GM19023 (cell line): ENCODE measurements around the gene ZCWPW1.
A peak's percentile ranks its signal among the peaks of the same experiment; 100 is the strongest.

Experiments
- ATAC-seq: cut with Tn5 transposase; IDR thresholded peaks from one replicate; pipeline ENCODE4 v1.9.1; 2021; ENCODE audit warnings: mild to moderate bottlenecking, moderate library complexity; ENCODE audit not compliant: unreplicated experiment

ZCWPW1 gene, protein sequence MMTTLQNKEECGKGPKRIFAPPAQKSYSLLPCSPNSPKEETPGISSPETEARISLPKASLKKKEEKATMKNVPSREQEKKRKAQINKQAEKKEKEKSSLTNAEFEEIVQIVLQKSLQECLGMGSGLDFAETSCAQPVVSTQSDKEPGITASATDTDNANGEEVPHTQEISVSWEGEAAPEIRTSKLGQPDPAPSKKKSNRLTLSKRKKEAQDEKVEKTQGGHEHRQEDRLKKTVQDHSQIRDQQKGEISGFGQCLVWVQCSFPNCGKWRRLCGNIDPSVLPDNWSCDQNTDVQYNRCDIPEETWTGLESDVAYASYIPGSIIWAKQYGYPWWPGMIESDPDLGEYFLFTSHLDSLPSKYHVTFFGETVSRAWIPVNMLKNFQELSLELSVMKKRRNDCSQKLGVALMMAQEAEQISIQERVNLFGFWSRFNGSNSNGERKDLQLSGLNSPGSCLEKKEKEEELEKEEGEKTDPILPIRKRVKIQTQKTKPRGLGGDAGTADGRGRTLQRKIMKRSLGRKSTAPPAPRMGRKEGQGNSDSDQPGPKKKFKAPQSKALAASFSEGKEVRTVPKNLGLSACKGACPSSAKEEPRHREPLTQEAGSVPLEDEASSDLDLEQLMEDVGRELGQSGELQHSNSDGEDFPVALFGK

DNA sequence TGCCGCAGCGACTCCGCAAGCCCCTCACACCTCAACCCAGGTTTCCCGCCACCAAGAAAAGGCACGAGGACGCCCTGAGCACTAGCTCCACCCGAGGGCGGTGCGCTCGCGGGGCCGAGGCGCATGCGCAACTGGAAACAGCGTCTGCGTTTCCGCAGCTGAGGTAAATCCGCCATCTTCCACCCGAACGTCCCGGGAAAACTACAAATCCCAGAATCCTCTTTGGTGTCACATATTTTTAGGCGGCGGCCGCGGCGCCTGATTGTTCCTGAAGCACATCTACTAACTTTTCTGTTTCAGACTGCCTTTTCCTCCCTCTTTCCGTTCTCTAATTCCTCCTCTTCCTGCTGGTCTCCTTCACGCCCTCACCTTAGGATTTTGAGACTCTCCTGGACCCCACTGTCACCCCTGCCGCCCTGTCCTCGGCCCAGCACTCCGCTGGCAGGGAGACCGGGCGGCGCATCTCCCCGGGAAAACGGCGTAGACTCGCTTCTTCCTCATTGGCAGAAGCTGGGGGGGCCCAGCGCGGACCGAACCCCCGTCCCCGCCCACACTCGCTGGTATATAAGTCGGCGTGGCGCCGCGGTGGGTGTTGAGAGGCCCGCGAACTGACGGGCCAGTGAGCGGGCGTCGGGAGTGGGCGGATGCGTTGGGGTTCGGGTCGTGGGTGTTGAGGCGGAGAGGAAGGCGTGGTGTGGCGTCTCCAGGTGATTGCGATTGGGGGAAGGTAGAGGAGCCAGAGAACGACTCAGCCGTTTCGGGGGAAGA, at the start of gene ZCWPW1:
ZCWPW1 (minus strand) TSS at position 505 of the 768 bp plus-strand sequence. CDS start 8,054 bp downstream, outside the sequence.
- peak; percentile 39 for ATAC-seq

DNA sequence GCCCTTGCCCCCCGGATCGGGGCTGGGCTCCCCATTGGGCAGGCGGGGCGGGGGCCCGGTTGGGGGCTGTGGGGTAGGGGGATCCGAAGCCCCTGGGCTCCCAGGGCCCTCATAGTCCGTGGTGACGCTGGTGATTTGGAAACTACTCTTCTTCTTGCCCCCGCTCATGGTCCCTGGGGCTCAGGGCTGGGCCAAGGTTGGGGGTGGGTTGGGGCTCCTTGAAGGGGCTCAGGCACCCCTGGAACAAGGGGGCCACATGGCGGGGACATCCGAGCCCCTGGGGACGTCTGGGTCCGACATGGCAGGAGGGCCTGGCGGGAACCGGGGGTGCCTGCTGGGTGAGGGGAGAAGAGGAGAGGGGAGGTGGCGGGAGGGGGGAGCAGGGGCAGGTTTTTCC, 49.4 kb upstream of the ZCWPW1 start:
- ATAC-seq: no peak

DNA sequence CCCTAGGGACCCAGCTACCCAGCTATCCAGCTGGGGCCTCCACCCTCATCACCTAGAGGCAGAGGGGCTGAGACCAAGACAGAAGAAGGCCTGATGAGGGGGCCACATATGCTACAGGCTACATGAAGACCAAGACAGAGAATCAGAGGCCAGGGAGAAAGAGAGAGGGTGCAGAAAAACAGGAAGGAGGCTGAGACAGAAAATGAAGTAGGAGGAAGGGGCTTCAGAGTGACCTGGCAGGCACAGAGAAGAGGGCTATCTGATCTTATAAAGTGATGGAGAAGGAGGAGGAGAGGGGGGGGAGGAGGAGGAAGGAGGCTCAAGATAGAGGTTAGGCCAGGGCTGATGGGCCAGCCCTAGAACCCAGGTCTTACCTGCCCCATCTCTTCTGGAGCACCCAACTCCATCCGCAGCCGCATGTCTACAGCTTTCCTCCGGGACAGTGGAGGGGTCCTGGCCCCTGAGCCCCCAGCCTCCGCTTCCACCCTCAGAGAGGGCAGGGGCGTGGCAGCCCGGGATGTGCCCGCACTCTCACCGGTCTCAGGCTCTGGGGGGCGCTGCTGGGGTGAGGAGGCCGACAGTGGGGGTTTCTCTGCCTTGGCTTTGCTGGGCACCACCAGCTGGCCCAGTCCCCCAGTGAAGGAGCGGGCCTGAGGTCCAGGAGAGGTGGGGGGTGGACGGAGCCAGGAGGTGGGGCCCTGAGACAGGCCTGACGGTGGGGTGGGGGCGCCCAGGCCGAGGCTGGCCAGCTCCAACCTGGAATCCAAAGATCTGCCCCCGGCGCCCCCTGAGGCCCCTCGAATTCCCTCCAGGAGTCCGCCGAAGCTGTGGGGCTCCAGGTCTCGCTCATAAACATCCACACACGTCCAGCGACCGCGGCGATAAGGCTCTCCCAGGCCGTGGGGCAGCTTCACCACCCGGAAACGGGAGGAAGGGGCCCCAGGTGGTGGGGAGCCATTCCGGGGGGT, 48.7 kb upstream of the ZCWPW1 start:
- ATAC-seq: no peak

DNA sequence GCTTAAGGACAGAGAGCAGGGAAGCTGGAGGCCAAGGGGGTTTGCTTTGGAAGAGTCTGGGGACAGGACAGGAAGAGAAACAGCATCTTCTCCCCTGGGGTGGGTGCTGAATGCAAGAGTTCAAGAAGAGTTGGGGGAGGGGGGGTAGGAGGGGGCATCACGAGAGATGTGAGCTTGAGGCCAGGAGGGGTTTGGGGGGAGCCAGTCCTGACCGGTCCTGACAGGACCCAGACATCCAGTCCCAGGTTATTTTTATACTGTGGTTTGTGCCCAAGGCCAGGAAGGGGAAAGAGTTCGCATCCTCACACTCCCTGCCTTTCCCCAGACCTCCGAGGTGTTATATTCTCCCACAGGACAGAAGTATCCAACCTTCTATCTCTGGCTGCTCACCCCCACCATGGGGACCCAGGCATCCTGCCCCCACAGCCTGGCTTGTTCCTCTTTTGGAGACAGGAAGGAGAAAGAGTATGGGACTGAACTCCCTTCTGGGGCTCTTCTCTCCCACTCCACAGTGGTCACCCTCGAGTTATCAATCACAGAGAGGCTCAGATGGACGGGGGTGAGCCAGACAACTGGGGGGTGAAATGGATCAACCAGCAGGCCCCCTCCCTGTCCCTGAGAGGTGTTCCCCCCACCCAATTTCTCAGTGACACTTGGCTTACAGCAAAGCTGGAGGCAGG, 47.7 kb upstream of the ZCWPW1 start:
- no peak for ATAC-seq

DNA sequence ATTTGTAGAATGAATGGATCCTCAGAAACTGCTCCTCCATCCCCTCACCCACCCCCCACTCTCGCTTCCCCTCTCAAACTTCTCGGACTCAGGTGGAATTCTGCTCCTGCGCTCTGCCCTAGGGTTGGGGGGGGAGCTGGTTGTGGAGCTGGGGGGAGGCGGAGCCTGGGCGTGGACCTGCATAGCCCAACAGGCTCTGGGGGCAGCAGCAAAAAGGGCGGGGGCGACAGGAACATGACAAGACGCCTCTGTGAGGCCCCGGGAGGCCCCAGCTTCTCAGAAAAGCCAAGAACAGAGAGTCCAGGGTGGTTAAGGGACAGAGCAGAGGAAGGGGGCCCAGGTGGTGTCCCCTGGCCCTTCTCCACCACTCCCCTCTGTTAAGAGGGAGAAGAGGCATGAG, 47.0 kb upstream of the ZCWPW1 start:
- no peak for ATAC-seq

DNA sequence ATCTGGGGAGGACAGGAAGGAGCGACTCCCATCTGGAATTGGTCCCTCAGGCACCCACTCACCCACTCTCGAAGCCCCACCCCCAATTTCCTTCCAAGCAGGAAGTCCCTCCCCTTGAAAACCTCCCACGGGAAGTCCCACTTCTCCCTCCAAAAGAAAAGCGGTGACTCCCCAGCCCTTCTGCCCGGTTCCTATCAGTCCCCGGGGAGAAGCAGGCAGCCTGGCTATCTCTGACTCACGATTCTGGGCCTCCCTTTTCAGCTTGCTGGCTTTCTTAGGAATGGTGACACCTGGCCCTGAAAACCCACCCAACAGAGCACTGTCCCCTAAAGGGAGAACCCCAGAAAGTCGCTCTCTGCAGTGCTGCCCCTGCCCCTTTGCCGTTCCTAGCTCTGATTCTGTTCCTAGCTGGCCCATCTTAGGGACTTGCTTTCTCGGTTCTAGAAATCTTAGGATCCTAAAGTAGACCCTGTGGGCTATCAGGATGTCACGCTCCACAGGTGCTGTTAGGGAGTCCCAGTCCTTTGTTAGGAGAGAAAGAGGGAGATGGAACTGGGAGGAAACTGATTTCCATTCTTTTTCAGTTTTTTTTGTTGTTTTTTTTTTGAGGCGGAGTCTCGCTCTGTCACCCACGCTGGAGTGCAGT, 44.5 kb upstream of the ZCWPW1 start:
- ATAC-seq: no peak

DNA sequence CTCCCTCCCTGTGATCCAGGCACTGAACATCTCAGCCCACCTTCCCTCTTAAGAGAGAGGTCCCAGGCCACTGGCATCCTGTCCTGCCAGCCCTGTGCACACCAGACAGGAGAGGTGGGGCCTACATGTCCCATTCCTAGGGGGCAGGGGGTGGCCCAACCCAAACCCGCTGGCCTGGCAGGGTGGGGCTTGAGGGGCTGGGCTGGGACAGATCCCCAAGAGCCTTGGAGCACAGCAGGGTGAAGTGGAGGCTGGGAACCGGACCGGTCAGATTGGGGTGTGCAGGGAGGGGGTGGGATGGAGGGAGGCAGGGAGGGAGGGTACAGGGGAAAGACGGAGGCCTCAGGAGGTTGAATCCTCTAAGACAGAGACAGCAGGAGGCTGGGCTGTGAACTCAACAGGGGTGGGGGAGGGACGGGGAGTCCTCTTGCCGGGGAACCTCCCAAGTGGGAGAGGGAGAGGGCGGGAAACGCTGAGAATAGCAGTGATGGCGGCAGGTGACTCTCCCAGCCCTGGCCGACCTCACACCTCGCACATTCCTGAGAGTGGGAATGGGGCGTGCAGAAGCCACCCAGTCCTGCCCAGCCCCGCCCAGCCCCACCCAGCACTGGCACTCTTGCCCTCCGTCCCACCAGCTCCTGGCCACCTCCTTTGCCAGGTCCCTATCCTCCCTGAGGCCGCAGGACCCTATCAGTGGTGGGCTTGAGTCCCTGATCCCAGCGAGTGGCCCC, 43.8 kb upstream of the ZCWPW1 start:
- no peak for ATAC-seq

DNA sequence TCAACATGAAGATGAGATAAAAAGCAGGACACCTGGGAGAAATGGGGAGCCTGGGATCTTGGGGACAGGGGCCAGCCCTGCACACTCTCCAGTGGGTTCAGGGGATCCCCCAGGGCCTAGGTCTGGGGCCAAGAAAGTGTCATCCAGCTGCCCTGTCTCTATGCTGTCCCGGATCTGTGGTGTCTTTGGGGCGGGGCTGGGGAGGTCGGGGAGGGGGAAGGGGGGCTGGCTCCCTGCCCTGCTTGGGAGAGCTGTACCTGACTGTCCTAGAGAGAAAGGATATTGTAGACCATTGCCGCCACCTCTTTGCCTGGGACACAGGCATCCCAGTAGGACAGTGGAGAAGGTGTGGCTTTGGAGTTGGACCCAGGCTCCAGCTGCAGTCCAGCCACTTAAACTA, 42.5 kb upstream of the ZCWPW1 start:
- no peak for ATAC-seq

DNA sequence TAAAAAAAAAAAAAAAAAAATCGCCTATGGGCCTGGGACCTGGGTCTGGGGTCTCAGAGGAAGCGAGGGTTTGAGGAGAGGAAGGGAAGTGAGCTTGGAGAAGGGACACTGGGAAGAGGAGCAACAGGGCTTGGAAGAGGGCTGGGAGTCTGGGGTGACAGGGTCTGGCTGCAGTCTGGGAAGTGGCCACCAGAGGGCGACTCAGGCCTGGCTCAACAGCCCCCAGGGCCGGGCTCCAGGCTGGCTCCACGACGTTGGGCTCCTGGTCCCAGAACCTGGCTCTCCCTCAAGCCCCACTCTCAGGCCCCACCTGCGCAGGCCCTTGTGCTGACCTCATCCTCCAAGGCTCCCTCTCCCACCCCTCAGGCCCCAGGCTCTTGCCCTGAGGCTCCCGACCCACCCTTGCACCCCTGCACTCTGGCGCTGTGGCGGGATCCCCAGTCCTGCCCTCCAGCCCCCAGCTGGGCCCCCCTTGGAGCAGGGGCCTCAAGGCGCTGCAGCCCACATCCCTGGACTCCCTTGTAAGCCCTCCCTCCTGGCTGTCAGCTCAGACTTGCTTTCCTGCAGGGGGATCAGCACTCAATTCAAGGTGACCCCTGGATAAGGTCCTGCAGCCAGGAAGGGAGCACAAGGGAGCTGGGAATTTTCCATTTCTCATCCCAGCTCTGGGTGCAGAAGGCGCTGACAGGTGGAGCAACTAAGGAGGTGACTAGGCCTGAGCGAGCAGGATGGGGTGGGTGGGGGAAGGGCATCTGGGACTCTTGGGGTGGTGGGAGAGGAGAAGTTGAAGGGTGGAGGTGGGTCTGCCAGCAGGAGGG, 40.9 kb upstream of the ZCWPW1 start:
- no peak for ATAC-seq

DNA sequence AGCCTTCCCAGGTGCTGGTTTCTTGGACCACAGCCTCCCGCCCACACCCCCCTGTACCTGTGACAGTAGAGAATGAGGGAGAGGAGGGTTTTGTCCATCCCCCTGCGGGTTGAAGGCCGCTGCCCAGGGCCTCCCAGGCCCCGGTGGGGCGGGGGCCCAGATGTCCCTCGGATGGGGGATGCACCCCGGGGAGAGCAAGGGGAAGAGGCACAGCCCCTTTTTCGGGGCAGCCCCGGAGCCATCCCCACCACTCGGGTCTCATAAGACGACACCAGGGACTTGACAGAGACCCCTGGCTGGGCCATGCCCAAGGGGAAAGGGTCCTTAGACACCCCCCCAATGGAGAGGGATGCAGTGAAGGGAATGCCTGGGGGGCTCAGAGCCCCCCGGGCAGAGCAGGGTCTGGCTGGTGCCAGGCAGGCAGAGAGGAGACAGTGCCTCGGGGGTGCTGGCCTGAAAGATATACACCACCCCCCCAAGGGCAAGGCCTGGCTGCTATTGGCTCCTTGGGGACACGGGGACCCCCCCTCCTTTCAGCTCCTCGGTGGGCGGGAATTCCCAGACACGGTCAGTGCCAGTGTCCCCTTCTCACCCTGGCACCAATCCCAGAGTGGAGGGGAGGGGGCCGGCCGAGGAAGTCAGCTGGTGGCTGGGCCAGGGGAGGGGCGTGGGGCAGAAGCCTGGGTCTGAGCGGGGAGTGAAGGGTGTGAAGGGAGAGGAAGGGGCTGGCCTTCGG, 39.3 kb upstream of the ZCWPW1 start:
- ATAC-seq: no peak

DNA sequence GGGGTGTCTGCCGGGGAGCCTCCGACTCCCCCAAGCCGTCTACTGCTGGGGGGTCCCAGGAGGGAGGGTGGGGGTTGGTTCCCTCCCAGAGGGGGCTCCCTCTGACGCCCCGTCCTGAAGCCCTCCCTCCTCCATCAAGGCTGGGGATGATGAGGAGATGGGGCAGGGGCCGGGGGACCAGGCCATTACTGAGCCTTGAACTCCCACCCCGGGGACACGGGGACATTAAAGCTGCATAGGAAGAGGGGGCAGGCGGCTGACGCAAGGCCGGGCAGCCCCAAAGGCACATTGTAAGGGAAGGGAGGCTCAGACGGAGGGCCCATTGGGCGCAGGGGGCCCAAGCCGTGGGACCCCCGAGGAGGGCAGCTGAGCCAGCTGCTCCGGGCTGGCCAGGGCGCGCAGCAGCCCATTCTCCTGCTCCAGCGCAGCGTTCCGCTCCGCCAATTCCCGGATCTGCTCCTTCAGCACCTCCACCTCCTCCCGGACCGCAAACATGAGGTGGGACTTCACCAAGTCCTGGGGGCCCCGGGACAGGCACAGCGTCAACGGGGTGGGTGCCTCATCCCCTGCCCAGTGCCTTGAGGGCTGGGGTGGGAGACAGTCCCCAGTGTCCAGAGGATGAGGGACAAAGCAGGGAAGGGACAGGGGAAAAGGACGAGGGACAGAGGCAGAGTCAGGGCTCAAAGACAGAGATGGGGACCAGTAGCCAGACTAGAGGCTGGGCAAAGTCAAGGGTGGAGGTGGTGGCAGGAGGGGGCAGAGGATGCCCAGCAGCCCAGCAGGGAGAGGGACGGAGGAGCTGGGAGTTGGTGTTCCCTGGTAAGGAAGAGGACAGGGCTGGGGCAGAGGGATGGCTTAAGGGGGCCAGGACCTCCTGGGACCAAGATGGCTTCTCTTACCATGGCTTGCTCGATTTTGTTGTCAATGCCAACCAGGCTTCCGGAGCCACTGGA, 38.4 kb upstream of the ZCWPW1 start:
- no peak for ATAC-seq

DNA sequence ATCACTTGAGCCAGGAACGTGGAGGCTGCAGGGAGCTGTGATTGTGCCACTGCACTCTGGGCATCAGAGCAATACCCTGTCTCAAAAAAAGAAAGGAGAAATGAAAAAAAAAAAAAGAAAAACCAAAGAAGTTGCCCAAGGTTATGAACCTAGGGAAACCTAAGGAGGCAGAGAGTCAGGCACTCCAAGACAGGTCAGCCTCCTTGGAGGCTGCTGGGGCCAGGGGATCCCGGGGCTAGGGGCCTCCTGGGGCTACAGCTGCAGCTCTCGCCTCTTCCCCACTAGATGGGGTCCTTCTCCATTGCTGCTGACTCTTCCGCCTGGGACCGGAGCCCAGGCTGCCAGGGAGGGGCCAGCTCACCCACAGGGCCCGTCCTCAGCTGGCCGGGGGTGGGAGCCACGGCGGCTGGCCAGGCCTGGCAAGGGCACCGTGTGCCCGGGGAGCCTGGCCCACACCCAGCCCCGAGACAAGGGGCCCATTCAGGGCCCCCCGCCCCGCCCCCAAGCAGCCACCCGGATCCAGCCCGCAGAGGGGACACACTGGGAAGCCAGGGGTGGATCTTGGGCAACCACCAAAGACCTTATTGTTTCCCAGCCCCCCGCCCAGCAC, 37.3 kb upstream of the ZCWPW1 start:
- ATAC-seq: no peak

DNA sequence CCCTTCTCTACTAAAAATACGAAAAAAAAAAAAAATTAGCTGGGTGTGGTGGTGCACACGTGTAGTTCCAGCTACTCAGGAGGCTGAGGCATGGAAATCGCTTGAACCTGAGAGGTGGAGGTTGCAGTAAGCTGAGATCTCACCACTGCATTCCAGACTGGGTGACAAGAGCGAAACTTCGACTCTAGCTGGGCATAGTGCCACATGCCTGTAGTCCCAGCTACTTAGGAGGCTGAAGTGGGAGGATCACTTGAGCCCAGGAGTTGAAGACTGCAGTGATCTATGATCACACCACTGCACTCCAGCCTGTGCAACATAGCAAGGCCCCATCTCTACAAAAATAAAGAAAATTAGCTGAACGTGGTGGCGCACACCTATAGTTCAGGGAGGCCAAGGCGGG, 36.8 kb upstream of the ZCWPW1 start:
- ATAC-seq: no peak

DNA sequence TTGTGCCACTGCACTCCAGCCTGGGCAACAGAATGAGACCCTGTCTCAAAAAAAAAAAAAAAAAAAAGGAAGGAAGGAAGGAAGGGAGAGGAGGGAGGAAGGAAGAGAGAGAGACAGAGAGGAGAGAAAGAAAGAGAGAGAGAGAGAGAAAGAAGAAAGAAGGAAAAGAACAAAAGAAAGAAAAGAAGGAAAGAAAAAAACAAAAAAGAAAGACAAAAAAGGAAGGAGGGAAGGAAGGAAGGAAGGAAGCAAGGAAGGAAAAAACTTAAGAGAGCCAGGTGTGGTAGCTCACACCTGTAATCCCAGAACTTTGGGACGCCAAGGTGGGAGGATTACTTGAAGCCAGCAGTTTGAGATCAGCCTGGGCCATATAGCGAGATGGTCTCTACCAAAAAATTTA, 36.3 kb upstream of the ZCWPW1 start:
- no peak for ATAC-seq

DNA sequence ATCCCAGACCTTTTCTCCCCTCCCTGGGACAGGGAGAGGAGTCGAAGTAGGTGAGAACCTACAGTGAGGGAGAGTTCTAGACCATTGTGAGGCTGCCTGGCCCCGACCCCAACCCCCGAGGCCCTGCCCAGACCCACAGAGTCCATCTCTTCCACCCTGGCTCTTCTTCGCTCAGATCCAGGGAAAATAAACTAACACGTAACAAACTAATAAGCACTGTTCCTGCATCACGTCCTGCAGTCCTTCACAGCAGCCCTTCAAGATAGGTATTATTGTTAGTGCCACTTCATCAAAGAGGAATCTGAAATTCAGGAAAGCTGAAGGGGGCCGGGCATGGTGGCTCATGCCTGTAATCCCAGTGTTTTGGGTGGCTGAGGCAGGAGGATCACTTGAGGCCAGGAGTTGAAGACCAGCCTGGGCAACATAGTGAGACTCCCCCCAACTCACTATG, 35.7 kb upstream of the ZCWPW1 start, which contains the start of gene SPACDR:
SPACDR (minus strand) TSS at position 51 of the 451 bp plus-strand sequence. CDS start 235 bp downstream, outside the sequence.
- no peak for ATAC-seq

DNA sequence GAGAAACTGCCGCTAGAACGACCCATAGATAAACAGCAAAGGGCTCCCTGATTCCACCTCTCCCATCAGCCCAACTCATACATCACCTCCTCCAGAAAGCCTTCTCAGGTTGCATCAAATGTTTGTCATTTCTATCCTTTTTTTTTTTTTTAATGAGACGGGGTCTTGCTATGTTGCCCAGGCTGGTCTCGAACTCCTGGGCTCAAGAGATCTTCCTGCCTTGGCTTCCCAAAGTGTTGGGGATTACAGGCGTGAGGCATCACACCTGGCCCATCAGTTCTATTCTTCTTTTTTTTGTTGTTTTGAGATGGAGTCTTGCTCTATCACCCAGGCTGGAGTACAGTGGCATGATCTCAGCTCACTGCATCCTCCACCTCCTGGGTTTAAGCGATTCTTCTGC, 28.5 kb upstream of the ZCWPW1 start:
- no peak for ATAC-seq
